C4-2B (cell line): ENCODE results near the gene NR6A1.

Experiments used
- H3K27ac ChIP-seq: fragments of 450-650 bp; 2 replicates; pipeline ENCODE4 v1.5.1; 2017
- ZFX ChIP-seq: fragments of 450-650 bp; IDR thresholded peaks from 2 replicates; pipeline ENCODE4 v1.6.1; 2017
- TF ChIP-seq, protein P1 (sequence below): fragments of 450-650 bp; conservative IDR thresholded peaks from 2 replicates; pipeline ENCODE4 v1.5.1; 2017; ENCODE audit warnings: mild to moderate bottlenecking

The NR6A1 gene

GRCh38 chr9:124717597-124717996 is 53.5 kb downstream of the NR6A1 start:
- H3K27ac ChIP-seq, result no peak overlapping the region
- TF ChIP-seq, protein P1, sequence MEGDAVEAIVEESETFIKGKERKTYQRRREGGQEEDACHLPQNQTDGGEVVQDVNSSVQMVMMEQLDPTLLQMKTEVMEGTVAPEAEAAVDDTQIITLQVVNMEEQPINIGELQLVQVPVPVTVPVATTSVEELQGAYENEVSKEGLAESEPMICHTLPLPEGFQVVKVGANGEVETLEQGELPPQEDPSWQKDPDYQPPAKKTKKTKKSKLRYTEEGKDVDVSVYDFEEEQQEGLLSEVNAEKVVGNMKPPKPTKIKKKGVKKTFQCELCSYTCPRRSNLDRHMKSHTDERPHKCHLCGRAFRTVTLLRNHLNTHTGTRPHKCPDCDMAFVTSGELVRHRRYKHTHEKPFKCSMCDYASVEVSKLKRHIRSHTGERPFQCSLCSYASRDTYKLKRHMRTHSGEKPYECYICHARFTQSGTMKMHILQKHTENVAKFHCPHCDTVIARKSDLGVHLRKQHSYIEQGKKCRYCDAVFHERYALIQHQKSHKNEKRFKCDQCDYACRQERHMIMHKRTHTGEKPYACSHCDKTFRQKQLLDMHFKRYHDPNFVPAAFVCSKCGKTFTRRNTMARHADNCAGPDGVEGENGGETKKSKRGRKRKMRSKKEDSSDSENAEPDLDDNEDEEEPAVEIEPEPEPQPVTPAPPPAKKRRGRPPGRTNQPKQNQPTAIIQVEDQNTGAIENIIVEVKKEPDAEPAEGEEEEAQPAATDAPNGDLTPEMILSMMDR, result no peak
- no peak for TF ChIP-seq ZFX

DNA sequence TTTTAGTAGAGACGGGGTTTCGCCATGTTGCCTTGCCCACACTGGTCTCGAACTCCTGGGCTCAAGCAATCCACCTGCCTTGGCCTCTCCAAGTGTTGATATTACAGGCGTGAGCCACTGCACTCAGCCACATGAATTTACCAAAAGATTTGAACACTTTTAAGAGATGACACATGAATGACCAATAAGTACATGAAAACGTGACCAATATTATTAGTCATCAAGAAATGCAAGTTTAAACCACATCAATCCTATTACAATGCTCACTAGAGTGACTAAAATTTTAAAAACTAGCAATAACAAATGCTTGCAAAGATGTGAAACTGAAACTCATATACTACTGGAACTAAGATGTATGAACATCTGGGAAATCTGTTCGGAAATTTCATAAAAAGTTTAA is 54.3 kb downstream of the NR6A1 start:
- TF ChIP-seq ZFX, result no peak
- TF ChIP-seq, protein P1, result no peak
- no peak overlapping the region for H3K27ac ChIP-seq

DNA sequence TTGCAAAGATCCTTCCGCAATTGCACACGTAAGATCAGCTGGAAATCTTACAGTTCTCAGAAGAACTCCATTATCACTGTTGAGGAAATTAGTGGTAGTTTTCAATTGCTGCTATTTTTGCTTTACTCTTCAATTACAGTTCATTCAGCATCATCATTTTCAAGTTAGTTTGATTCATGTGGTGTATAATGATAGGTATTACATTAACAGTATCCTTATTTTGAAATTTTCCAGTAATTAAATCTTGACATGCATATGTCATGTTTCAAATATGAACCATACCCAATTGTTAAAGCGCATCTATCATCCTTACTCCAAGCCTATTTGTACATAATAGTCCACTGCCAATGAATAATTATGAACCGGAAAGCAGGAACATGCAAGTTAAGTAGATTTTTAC is 60.3 kb downstream of the NR6A1 start:
- H3K27ac ChIP-seq, result no peak overlapping the region
- TF ChIP-seq, protein P1, result no peak
- no peak for TF ChIP-seq ZFX

GRCh38 chr9:124709292-124709690 is 61.8 kb downstream of the NR6A1 start:
- TF ChIP-seq, protein P1, result no peak
- TF ChIP-seq ZFX, result no peak

GRCh38 chr9:124708633-124709291 is 62.3 kb downstream of the NR6A1 start:
- TF ChIP-seq, protein P1, result no peak
- no peak for TF ChIP-seq ZFX
- H3K27ac ChIP-seq, result no peak overlapping the region

More at GRCh38 chr9:124709292-124709690, 61.8 kb downstream of the NR6A1 start:
- no peak overlapping the region for H3K27ac ChIP-seq

- TF ChIP-seq, protein P1, result no peak
- TF ChIP-seq ZFX, result no peak
- H3K27ac ChIP-seq, result no peak overlapping the region
These were observed 63.0 kb downstream of the NR6A1 start for GRCh38 chr9:124708074-124708473.

- no peak for TF ChIP-seq ZFX
- TF ChIP-seq, protein P1, result no peak
- H3K27ac ChIP-seq, result no peak overlapping the region
These were observed 63.4 kb downstream of the NR6A1 start for GRCh38 chr9:124707666-124708065.
